Stimulated activated CD4-positive, alpha-beta T cell treated with anti-CD3 and anti-CD28 coated beads, TNF-alpha, amount 100 ng/mL, for 1 hour (primary cell): Measurements from ENCODE around the gene PWWP2A.
"Not testable (repeated sequence)": the region's sequence is repeated elsewhere in the genome, so short reads cannot be mapped to it uniquely, and the experiment has no call there.

Experiments
- DNase-seq, 3 donors: peaks; one replicate each; pipeline ENCODE4 v3.0.0-alpha.2; 2020; ENCODE audit warnings: low read depth in 3 of 3, low spot score in 1 of 3

Gene PWWP2A, protein sequence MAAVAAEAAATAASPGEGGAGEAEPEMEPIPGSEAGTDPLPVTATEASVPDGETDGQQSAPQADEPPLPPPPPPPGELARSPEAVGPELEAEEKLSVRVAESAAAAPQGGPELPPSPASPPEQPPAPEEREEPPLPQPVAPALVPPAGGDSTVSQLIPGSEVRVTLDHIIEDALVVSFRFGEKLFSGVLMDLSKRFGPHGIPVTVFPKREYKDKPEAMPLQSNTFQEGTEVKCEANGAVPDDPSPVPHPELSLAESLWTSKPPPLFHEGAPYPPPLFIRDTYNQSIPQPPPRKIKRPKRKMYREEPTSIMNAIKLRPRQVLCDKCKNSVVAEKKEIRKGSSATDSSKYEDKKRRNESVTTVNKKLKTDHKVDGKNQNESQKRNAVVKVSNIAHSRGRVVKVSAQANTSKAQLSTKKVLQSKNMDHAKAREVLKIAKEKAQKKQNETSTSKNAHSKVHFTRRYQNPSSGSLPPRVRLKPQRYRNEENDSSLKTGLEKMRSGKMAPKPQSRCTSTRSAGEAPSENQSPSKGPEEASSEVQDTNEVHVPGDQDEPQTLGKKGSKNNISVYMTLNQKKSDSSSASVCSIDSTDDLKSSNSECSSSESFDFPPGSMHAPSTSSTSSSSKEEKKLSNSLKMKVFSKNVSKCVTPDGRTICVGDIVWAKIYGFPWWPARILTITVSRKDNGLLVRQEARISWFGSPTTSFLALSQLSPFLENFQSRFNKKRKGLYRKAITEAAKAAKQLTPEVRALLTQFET

DNA sequence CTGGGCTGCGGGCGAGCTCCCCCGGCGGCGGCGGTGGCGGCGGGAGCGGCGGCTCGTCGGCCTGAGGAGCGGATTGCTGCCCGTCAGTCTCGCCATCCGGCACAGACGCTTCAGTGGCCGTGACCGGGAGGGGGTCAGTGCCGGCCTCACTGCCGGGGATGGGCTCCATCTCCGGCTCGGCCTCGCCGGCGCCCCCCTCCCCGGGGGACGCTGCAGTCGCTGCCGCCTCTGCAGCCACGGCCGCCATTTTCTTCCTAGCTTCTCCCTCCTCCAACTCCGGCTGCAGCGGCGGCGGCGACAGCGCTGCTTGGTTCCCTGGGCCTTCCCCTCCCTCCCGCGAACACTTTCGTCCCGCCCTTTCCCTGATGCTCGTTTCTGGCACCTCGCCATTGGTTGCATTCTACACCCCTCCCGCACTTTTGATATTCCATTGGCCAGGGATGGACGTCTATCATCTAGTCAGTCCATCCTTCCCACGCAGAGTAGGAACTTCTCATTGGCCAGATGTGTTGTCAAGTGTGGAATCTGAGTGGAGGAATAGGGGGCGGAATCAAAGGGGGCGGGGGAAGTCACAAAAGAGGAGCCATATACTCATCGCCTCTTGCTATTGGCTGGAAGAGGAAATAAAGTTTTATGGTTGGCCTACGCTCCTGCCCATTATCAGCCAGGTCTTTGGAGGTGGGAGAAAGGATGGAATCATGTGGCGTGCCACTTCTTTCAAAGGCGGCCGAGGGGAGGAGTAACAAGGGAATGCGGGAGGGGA is at the start of gene PWWP2A:
TSS of gene PWWP2A (minus strand) at position 309 of the 763 bp plus-strand sequence. CDS start at position 247, 62 bp downstream.
- DNase-seq = peak; percentile 81 to 95 (median 95)

DNA sequence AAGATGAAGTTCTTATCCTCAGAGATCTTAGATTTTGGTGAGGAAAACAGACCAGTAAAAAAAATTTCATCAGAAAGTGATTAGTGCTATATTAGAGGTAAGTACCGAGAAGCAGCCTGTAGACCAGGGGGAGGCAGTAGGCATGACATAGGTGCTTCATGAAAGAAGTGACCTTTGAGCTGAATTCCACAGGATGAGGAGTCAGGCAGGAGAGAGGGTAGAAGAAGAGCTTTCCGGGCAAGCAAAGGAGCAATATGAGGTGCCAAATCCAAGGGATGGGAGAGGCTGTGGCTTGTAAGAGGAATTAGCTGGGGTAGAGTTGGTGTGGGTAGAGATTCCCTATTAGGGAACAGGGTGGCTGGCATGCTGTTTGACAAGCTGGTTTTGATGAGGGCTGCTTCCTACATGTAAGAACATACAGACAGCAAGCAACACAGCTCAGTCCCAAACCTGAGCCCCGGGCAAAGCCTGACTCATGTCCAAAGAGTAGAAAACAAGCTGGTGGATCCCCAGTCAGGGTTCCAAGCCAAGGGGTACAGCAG is 48.4 kb upstream of the PWWP2A start:
- DNase-seq = no peak

DNA sequence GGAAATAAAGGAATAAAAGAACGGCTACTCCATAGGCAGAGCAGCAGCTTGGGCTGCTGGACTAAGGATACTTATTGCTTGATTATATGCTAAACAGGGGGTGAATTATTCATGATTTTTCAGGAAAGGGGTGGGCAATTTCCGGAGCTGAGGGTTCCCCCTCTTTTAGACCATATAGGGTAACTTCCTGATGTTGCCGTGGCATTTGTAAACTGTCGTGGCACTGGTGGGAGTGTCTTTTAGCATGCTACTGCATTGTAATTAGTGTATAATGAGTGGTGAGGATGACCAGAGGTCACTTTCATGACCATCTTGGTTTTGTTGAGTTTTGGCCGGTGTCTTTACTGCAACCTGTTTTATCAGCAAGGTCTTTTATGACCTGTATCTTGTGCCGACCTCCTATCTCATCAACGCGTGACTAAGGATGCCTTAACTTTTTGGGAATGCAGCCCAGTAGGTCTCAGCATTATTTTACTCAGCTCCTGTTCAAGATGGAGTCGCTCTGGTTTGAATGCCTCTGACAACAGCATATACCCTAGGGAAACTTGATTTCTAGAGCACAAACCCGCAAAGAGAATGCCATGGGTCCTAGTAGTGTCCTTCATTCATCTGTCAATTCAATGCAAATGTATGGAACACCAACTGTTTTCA is 47.8 kb upstream of the PWWP2A start:
- no peak for DNase-seq

DNA sequence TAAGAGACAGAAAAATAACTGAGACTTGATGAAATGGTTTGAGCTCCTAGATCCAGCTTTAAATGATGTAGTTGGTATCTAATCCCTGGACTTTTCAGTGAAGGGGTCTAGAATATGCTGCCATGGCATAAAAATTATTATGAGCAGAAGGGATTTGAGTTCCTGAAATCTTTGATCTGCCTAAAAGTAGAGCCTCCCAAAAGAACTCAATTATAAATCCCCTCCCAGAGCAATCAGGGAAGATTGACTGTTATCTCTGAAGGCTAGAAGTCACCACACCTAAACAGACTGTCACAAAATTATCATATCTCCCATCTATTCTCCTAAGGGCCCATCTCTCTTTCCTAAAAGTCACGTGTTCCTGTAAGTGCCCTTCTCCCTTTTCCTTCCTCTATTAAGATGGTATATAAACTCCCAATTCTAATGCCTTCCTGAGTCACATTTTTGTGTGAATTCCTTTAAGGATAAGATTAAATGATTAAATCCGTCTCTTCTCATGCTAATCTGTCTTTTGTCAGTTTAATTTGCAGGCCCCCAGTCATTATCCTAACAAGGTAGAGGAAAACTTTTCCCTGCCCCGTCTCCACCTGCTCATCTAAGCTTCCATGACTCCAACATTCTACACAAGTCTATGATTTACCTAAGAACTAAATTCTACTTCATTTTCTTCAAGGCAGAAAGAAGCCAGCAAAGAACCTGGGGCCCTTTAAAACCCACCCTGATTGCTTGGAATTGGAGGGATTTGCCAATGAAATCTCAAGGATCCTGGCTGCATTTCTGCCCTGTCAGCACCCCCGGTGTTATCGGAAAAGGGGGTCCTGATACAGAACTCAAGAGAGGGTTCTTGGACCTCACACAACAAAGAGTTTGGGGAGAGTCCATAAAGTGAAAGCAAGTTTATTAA is 47.1 kb upstream of the PWWP2A start:
- no peak for DNase-seq

DNA sequence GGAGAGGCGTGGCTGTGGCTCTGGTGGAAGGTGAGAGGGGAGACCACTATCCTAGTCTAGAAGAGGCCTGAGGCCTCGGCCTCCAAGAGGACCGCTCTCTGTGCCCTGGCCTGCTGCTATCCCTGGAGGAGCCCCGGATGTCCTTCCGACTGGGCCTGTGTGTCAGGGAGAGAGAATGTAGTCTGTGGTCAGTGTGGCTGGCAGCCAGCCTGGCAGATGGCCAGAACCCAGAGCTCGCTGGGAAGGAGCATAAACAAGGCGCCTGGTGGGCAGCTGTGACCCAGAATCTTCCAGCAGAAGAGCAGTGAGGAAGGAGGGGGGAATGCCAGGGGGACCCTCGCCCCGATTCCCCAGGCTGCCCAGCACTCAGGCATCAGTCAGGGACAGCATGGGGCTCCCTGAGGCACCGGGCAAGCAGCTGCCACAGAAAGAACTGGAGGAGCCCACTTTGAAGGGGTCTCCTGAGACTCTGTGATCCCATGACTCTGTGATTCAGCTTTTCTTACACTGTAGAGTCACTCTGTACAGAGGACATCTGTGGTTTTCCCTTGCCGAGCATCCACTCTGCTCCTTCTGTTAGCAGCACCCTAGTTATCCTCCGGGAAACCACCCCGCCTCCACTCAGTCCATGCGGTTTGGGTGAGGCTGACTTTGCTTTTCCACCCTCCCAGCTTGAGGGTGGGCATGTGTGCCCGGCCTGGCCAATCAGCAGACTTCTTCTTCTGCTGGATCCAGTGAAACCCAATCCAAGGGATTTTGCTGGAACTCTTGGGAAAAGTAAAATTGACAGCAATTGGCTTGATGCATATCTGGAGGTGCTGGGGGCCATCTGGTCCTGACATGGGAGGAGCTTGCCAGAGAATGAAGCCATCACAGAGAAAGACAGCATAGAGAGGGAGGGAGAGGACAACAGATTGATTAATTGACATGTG is 46.2 kb upstream of the PWWP2A start:
- no peak for DNase-seq

DNA sequence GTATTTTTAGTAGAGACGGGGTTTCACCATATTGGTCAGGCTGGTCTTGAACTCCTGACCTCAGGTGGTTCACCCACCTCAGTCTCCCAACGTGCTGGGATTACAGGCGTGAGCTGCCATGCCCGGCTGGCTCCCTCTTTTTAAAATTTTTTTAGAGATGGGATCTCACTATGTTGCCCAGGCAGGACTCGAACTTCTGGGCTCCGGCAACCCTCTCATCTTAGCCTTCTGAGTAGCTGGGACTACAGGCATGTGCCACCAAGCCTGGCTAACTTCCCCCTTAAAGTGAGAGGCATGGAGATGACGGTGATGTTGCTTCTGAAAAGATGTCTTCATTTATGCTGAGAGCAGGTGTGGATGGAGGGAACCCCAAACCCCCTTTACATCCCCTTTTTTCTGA is 43.7 kb upstream of the PWWP2A start:
- DNase-seq = no peak

DNA sequence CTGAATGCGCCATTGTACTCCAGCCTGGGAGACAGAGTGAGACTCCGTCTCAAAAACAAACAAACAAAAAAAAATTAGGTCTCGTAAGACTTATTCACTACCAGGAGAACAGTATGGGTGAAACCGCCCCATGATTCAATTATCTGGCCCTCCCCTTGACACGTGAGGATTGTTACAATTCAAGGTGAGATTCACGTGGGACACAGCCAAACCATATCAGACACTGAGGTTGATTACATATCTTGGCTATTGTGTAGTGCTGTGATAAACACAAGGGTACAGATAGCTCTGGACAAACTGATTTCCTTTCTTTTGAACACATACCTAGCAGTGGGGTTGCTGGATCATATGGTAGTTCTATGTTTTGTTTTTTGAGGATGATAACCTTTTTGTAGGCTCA is 42.4 kb upstream of the PWWP2A start:
- DNase-seq = no peak

DNA sequence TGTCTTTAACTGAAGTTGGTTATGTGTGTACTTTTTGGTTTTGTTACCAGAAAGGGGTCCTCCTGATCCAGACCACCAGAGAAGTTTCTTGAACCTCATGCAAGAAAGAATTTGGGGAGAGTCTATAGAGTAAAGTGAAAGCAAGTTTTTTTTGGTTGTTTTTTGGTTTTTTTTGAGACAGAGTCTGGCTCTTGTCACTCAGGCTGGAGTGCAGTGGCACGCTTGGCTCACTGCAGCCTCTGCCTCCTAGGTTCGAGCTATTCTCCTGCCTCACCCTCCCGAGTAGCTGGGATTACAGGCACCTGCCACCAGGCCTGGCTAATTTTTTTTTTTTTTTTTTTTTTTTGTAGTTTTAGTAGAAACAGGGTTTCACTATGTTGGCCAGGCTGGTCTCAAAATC is 41.6 kb upstream of the PWWP2A start:
- DNase-seq = not testable (repeated sequence)

DNA sequence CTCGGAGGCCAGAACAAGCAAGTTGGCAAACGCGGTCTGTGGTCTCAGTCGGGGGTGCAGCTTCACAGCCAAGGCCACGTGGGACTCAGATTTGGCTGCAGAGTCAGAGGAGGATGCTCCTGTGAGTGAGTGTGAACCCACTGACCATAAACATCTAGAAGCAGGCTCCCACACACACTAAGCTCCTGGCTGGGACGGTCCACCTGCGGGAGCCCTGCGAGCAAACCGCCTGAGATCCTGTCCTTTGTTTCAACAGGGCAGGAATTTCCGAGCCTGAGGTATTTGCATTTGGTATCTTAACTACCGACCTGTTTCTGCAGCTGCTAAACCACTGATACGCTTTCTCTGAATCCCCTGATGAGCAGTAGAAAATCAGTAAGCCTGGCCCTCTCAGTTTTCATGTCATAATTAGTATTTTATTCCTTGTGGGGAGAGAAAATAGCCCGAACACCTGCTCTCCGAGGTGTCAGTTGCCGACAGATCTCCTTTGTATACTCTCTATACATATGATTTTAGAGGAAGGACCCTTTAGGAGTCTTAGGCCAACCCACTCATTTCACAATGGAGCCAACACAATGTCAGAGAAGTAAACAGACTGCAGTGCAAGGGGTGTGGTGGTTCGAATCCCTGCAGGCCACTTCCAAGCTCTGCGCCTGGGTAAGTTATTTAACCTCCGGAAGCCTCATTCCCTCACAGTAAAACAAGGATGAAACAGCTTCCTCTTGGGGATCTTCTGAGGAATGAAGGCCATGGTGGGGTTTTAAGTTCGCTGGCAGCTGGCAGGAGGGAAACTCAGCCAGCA is 40.9 kb upstream of the PWWP2A start:
- no peak for DNase-seq

DNA sequence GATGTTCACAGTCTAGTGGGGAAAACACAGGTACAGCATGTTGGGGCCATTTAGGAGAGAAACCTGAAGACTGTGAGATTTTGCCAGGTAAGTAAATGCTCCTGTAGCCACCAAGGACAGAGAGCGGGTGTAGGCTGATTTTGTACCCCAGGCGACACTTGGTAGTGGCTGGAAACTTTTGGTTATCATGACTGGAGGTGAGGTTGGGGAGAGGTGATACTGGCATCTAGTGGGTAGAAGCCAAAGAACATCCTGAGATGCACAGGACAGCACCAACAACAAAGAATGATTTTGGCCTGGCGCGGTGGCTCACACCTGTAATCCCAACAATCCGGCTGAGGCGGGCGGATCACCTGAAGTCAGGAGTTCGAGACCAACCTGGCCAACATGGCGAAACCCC is 38.8 kb upstream of the PWWP2A start:
- DNase-seq = no peak

DNA sequence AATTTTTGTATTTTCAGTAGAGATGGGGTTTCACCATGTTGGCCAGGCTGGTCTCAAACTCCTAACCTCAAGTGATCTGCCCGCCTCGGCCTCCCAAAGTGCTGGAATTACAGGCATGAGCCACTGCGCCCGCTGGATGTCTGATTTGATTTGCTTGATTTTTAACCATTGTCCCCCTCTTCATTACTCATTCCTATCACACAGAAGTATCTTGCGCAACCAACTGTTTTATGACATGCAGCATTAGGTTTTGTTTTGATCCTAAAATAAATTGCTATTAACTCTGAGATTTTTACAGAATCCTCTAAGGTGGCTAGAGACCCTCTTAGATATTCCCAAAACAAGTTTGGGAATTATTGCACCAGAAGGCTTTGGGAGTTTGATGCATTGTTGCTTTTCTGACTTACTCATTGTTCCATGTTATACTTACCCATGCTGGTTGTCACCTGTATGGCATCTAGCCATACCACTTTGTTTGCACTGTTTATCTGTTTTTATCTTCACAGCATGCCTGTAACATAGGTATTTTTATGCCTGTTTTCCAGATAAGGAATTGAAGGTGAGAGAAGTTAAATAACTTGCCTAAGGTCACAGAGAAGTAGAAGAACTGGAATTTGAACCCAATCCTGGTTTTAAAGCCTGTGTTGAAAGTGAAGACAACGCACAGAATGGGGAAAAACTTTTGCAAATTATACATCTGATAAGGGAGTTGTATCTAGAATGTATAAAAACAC is 35.9 kb upstream of the PWWP2A start:
- no peak for DNase-seq

DNA sequence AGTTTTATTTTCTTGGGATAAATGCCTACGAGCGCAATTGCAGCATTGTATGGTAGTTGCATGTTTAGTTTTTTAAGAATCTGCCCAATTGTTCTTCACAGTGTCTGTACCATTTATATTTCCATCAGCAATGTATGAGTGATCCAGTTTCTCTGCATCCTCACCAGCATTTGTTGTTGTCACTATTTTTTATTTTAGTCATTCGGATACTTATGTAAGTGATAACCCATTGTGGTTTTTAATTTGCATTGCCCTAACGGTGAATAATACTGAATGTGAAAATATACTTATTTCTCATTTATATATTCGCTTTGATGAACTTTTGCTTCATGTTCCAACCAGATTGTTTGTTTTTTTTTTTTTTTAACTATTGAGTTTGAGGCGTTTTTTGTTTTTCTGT is 33.7 kb upstream of the PWWP2A start:
- DNase-seq = no peak

DNA sequence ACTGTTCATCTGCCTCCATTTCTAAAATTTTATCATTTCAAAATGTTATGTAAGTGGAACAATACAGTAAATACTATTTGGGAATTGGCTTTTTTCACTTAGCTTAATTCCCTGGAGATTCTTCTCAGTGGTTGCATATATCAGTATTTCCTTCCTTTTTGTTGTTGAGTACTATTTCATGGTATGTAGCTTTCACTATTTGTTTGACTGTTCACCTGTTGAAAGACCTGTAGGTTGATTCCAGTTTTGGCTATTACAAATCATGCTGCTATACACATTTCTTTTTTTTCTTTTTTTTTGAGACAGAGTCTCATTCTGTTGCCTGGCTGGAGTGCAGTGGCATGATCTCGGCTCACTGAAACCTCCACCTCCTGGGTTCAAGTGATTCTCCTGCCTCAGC is 33.0 kb upstream of the PWWP2A start:
- no peak for DNase-seq

DNA sequence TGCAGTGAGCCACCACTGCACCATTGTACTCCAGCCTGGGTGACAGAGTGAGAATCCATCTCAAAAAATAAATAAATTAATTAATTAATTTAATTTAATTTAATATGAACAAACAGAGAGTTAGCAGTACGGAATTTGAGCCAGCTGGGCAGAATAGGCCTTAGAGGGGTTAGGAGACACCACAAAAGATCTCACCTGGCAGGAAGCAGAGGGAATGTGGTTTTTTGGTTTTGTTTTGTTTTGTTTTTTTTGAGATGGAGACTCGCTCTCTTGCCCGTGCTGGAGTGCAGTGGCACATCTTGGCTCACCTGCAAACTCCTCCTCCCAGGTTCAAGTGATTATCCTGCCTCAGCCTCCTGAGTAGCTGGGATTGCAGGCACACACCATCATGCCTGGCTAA is 31.8 kb upstream of the PWWP2A start:
- DNase-seq = no peak

DNA sequence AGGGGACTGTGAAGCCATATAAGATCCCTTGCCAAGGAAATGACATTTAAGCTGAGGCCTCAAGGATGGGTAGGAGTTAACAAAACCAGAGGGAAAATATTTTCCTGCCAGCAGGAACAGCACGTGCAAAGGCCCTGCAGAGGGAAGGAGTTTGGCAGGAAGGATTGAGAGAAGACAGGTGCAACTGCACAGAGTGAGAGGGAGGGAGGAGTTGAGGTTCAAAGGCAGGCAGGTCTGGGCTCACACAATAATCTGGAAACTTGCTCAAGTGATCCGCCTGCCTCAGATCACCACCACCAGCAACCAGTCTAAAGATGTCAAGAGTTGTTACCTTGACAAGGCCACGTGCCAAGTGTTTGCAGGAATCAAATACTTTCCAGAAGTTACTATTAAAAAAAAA is 31.1 kb upstream of the PWWP2A start:
- no peak for DNase-seq

DNA sequence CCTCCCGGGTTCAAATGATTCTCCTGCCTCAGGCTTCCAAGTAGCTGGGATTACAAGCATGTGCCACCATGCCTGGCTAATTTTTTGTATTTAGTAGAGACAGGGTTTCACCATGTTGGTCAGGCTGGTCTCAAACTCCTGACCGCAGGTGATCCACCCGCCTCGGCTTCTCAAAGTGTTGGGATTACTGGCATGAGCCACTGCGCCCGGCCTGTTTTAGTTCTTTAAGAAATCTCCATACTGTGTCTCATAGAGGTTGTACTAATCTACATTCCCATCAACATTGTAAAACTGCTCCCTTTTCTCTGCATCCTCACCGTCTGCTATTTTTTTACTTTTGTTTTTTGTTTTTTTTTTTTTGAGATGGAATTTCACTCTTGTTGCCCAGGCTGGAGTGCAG is 25.2 kb upstream of the PWWP2A start:
- DNase-seq = not testable (repeated sequence)

DNA sequence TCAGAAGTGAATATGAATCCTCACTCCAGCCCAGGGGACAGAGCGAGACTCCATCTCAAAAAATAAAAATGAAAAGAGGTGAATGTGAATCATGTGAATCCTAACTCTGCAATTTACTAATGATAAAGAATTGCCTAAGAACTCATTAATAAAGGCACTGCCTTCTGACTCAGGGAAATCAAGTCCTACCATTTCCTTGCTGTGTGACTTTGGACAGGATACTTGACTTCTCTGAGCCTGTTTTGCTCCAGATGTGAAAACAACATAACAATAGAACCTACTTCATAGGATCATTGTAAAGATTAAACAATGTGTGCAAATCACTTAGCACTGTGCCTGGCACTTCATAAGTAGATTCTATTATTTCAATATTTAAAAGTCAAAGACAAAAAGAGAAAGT is 15.1 kb upstream of the PWWP2A start:
- DNase-seq = no peak
